ENCODE data around the gene PRKCE. TPM values are rescaled to one million over a fixed set of nuclear protein-coding genes. Genes with fewer than 3 reads are reported as not detected.
A peak's percentile ranks its signal among the peaks of the same experiment; 100 is the strongest.

The PRKCE gene
- total RNA-seq, 1 donor from 2014 or later: 4.6 TPM

- Histone ChIP-seq H3K9me3 (no peaks in the 10 kb centered on the region), H3K36me3 (no peaks in the 10 kb centered on the region), H3K27me3 (no peaks in the 10 kb centered on the region), H3K4me1 (peaks cover 0 to 3% of the 10 kb centered on the region in 2 donors), H3K4me3 (peak overlapping the region; percentile 71 to 73), H3K27ac (peak overlapping the region; percentile 74 to 88)
- peak; percentile 9 to 75 for DNase-seq (ENCODE audit: low spot score in 2 of 2)
- peak in 2 of 3 experiments; percentile 14 to 47 for TF ChIP-seq CTCF (IDR thresholded peaks at IDR 0.05)
- intact Hi-C loops (cut with DNase I): loop anchor here (1.0 to 2.0 kb wide), 2 partner anchors 25 to 40 kb away; partner anchors contain the start of gene PRKCE
These were observed 41.0 kb upstream of the PRKCE start for GRCh38 chr2:45610281-45611019.

GRCh38 chr2:45611020-45611859 lies 40.2 kb upstream of the PRKCE start, which contains the start of gene SRBD1:
Gene SRBD1, minus strand, starts transcription at chr2:45611267. Its CDS starts 5,826 bp downstream, at chr2:45605441.
- peak; percentile 80 to 96 for DNase-seq (ENCODE audit: low spot score in 2 of 2)
- Histone ChIP-seq H3K4me1 (peaks cover 0 to 3% of the 10 kb centered on the region in 2 donors), H3K4me3 (peak within 1 kb of the TSS; percentile 71 to 73), H3K36me3 (no peaks in the 10 kb centered on the region), H3K27me3 (no peaks in the 10 kb centered on the region), H3K9me3 (no peaks in the 10 kb centered on the region), H3K27ac (peak within 1 kb of the TSS; percentile 74 to 88)
- no peak for TF ChIP-seq CTCF (IDR thresholded peaks at IDR 0.05)
- intact Hi-C loops (cut with DNase I): loop anchor here (2.0 kb wide), 1 partner anchor 40 kb away; the partner anchor contains the start of gene PRKCE

- Histone ChIP-seq H3K27me3 (no peaks in the 10 kb centered on the region), H3K4me1 (peaks cover 0 to 3% of the 10 kb centered on the region in 2 donors), H3K36me3 (no peaks in the 10 kb centered on the region), H3K27ac (peak overlapping the region in 1 of 2 donors; percentile 74), H3K4me3 (no peak overlapping the region), H3K9me3 (no peaks in the 10 kb centered on the region)
- intact Hi-C loops (cut with DNase I): no loop called here
- no peak for DNase-seq (ENCODE audit: low spot score in 2 of 2)
- no peak for TF ChIP-seq CTCF (IDR thresholded peaks at IDR 0.05)
These were observed 39.2 kb upstream of the PRKCE start for GRCh38 chr2:45612285-45612684.

GRCh38 chr2:45612731-45613130 lies 38.7 kb upstream of the PRKCE start:
- no peak overlapping the region for H3K27ac ChIP-seq
- DNase-seq (ENCODE audit: low spot score in 2 of 2): no peak
- intact Hi-C loops (cut with DNase I): no loop called here
- H3K27me3 ChIP-seq: no peaks in the 10 kb centered on the region
- H3K9me3 ChIP-seq: no peaks in the 10 kb centered on the region
- no peak overlapping the region for H3K4me3 ChIP-seq
- TF ChIP-seq CTCF (IDR thresholded peaks at IDR 0.05): no peak
- no peaks in the 10 kb centered on the region for H3K36me3 ChIP-seq
- H3K4me1 ChIP-seq: peaks cover 0 to 3% of the 10 kb centered on the region in 2 donors

DNA sequence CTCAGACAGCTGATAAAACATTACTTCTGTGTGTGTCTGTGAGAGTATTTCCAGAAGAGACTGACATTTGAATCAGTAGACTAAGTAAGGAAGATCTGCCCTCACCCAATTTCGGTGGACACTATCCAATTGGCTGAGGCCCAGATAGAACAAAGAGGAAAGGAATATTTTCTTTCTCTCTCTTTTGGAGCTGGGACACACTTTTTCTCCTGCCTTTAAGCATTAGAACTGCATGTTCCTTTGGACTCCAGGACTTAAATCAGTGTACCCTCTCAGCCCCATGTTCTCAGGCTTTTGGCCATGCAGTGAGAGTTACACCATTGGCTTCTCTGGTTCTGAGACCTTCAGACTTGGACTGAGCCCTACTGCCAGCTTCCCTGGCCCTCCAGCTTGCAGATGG lies 37.1 kb upstream of the PRKCE start:
- intact Hi-C loops (cut with DNase I): no loop called here
- no peak for TF ChIP-seq CTCF (IDR thresholded peaks at IDR 0.05)
- no peaks in the 10 kb centered on the region for H3K9me3 ChIP-seq
- no peak for DNase-seq (ENCODE audit: low spot score in 2 of 2)
- H3K36me3 ChIP-seq: no peaks in the 10 kb centered on the region
- H3K4me3 ChIP-seq: no peak overlapping the region
- H3K27ac ChIP-seq: peak overlapping the region in 1 of 2 donors; percentile 8
- H3K27me3 ChIP-seq: no peaks in the 10 kb centered on the region
- peaks cover 0 to 3% of the 10 kb centered on the region in 2 donors for H3K4me1 ChIP-seq

Measured in ascending aorta (tissue), 2 donors.